HFFc6 (cell line): ENCODE results near the gene CYP2R1. TPM values are rescaled to one million over a fixed set of nuclear protein-coding genes. Genes with fewer than 3 reads are reported as not detected.

Experiments used
- DNase-seq: peaks from one replicate; pipeline ENCODE4 v3.0.0-alpha.2; 2018
- H3K27ac Mint-ChIP-seq: 2 replicates; pipeline ENCODE4 v1.8.0; 2020; ENCODE audit warnings: mild to moderate bottlenecking, mixed read lengths
- H3K27me3 Mint-ChIP-seq: 2 replicates; pipeline ENCODE4 v1.8.0; 2021; ENCODE audit warnings: mild to moderate bottlenecking, moderate library complexity, mixed read lengths; ENCODE audit not compliant: insufficient read depth
- H3K36me3 Mint-ChIP-seq: 2 replicates; pipeline ENCODE4 v1.8.0; 2021; ENCODE audit warnings: low read depth, mixed read lengths
- H3K4me1 Mint-ChIP-seq: 2 replicates; pipeline ENCODE4 v1.8.0; 2020; ENCODE audit warnings: low read depth, mixed read lengths
- H3K4me3 Mint-ChIP-seq: 2 replicates; pipeline ENCODE4 v1.8.0; 2020; ENCODE audit warnings: mild to moderate bottlenecking, moderate library complexity, mixed read lengths
- H3K9me3 Mint-ChIP-seq: 2 replicates; pipeline ENCODE4 v1.8.0; 2020; ENCODE audit warnings: mild to moderate bottlenecking, mixed read lengths
- total RNA-seq, 6 experiments: library from RNA; stranded (reverse); fragmentation: NEBNext Ultra II Directional; extraction: Animal tissue kit (Norgen Biotek cat#: 25700); gene quantifications; 2 replicates in 1 of 6; 3 replicates in 5 of 6; pipeline ENCODE4 v1.2.3, GENCODE V29; 2021
- TF ChIP-seq, protein P1 (sequence below): fragments of 200-600 bp; sonication (generic); IDR thresholded peaks from 2 replicates; pipeline ENCODE4 v1.5.0; 2021; ENCODE audit warnings: antibody characterized with exemption, mild to moderate bottlenecking

The CYP2R1 gene
- total RNA-seq, 6 experiments from 2014 or later = 0.67 to 4.0 (median 1.2) TPM

DNA sequence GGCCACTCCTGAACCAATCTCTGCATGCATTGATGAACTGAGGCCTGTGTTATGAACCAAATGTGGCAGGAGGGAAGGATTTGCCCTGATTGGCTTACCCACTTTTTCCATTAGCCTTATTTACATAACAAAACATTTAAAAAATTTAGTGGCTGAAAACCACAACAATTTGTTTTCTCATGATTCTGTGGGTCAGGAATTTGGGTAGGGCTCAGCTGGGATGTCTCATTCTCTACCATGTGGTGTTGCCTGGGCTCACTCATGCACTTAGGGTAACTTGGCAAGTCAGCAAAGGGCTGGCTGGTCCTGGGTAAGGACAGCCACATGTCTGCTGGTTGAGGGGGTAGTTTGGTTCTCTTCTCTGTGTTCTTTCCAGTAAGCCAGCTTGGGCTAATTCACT lies 35.1 kb upstream of the CYP2R1 start:
- no peaks in the 10 kb centered on the region for H3K4me1 Mint-ChIP-seq
- TF ChIP-seq, protein P1, sequence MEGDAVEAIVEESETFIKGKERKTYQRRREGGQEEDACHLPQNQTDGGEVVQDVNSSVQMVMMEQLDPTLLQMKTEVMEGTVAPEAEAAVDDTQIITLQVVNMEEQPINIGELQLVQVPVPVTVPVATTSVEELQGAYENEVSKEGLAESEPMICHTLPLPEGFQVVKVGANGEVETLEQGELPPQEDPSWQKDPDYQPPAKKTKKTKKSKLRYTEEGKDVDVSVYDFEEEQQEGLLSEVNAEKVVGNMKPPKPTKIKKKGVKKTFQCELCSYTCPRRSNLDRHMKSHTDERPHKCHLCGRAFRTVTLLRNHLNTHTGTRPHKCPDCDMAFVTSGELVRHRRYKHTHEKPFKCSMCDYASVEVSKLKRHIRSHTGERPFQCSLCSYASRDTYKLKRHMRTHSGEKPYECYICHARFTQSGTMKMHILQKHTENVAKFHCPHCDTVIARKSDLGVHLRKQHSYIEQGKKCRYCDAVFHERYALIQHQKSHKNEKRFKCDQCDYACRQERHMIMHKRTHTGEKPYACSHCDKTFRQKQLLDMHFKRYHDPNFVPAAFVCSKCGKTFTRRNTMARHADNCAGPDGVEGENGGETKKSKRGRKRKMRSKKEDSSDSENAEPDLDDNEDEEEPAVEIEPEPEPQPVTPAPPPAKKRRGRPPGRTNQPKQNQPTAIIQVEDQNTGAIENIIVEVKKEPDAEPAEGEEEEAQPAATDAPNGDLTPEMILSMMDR = no peak
- no peak overlapping the region for H3K27ac Mint-ChIP-seq
- no peaks in the 10 kb centered on the region; the same call in 1 of the 2 replicates for H3K27me3 Mint-ChIP-seq
- no peak overlapping the region for H3K4me3 Mint-ChIP-seq
- peak; percentile 35 for DNase-seq
- H3K9me3 Mint-ChIP-seq = peaks cover 3% of the 10 kb centered on the region
- H3K36me3 Mint-ChIP-seq = no peaks in the 10 kb centered on the region

- TF ChIP-seq, protein P1 = no peak
- no peak for DNase-seq
- Mint-ChIP-seq H3K36me3 (no peaks in the 10 kb centered on the region), H3K4me1 (no peaks in the 10 kb centered on the region), H3K27ac (no peak overlapping the region), H3K27me3 (no peaks in the 10 kb centered on the region; the same call in 1 of the 2 replicates), H3K4me3 (no peak overlapping the region), H3K9me3 (no peaks in the 10 kb centered on the region; the same call in 1 of the 2 replicates)
These were observed 32.3 kb upstream of the CYP2R1 start for GRCh38 chr11:14924318-14924717.

DNA sequence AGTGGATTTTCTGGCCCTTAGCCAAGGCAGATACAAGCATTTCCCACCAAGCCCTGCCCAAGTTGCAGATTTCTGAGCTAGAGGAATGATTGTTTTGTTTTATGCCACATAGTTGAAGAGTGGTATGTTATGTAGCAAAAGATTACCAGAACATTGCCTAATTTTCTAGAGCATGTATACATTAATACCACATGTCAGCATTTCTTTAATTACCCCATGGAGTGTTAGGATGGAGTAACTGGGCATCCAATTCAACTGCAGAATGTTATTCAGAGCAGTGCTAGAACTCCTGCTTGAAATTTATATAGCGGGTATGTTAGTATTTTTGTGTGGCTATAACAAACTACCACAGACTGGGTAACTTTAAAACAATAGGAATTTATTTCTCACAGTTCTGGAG lies 24.4 kb upstream of the CYP2R1 start:
- H3K4me3 Mint-ChIP-seq = no peak overlapping the region
- H3K4me1 Mint-ChIP-seq = no peaks in the 10 kb centered on the region
- DNase-seq = no peak
- TF ChIP-seq, protein P1 = no peak
- H3K9me3 Mint-ChIP-seq = no peaks in the 10 kb centered on the region
- no peak overlapping the region for H3K27ac Mint-ChIP-seq
- H3K36me3 Mint-ChIP-seq = no peaks in the 10 kb centered on the region
- H3K27me3 Mint-ChIP-seq = peaks cover 3% of the 10 kb centered on the region

DNA sequence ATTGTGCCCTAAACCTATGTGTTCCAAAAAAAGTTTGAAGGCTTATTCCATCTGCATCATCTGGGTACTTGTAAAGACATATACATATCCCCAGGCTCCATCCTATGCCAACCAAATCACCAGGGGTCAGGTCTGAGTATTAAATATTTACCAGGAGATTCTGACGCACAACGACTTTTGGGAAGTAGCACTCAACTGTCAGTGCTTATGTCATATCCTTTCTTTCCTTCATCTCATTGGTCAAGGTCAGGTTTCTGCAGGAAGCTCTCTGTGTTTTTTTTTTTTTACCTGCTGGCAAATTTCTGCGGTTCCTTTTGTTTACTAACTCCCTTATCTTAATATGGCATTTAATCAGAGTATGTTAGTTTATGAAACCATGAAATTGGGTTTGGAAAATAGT lies 22.5 kb upstream of the CYP2R1 start:
- Mint-ChIP-seq H3K4me3 (no peak overlapping the region), H3K9me3 (no peaks in the 10 kb centered on the region), H3K36me3 (no peaks in the 10 kb centered on the region), H3K27ac (no peak overlapping the region), H3K27me3 (peaks cover 3% of the 10 kb centered on the region; the same call in 1 of the 2 replicates), H3K4me1 (no peaks in the 10 kb centered on the region)
- TF ChIP-seq, protein P1 = no peak
- no peak for DNase-seq

DNA sequence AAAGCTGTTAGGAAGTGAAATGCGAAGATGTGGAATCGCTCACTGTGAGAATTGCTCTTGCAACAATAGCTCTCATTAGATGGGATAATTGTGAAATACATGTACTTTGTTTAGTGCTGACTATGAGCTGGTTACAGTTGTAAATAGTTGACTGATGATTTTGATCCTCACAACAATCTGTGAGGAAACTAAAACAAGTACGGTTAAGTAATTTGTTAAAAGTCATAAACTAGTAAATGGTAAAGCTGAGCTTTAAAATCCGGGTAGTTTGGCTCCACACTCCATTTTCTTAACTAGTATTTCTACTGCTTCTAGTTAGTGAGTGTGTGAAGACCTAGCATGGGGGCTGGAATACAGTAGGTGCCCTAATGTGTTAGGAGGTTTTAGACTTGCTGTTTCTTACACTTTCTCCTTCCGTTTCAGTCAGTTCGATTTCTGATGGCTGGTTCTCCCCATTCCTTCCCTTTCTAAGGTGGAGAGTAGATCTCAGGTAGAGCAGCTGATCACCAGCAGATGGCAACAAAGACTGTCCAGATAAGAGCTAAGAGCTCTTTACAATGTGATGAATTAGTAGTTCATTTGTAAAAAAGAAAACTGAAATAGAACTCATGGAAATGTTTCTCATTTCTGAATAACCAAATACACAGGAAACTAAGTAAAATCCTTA lies 16.3 kb upstream of the CYP2R1 start:
- DNase-seq = peak; percentile 40
- H3K27ac Mint-ChIP-seq = no peak overlapping the region
- H3K4me3 Mint-ChIP-seq = no peak overlapping the region
- peaks cover 2% of the 10 kb centered on the region; the same call in 1 of the 2 replicates for H3K27me3 Mint-ChIP-seq
- no peaks in the 10 kb centered on the region for H3K36me3 Mint-ChIP-seq
- no peaks in the 10 kb centered on the region for H3K9me3 Mint-ChIP-seq
- 0 out of 2 replicates have a peak, but pooled peaks cover 5% of the 10 kb centered on the region for H3K4me1 Mint-ChIP-seq
- TF ChIP-seq, protein P1 = peak; percentile 69; the same call in 1 of the 2 replicates
